GM12801 (cell line): ENCODE results near the gene CEMP1.

ENCODE experiments used
- CTCF ChIP-seq: IDR thresholded peaks from one replicate; pipeline ENCODE4 v1.5.1; 2011; ENCODE audit warnings: control low read depth; ENCODE audit not compliant: insufficient read length; ENCODE audit errors: extremely low read depth

The CEMP1 gene

GRCh38 chr16:2531371-2531695 lies at the start of gene CEMP1:
Gene CEMP1, minus strand, starts transcription at chr16:2531408. Its CDS starts 335 bp downstream, at chr16:2531073.
- no peak for TF ChIP-seq CTCF

- TF ChIP-seq CTCF, result no peak
Measured at GRCh38 chr16:2537451-2538379, 6.5 kb upstream of the CEMP1 start, which contains the start of gene PDPK1. Gene PDPK1, plus strand, starts transcription at chr16:2538021. Its CDS starts 92 bp downstream, at chr16:2538113.

GRCh38 chr16:2535625-2536013 lies 4.4 kb upstream of the CEMP1 start:
- TF ChIP-seq CTCF, result no peak

GRCh38 chr16:2533912-2534311 lies 2.7 kb upstream of the CEMP1 start:
- no peak for TF ChIP-seq CTCF

- no peak for TF ChIP-seq CTCF
Measured at GRCh38 chr16:2532494-2533141, 1.4 kb upstream of the CEMP1 start.

GRCh38 chr16:2531696-2532493 lies 687 bp upstream of the CEMP1 start:
- TF ChIP-seq CTCF, result no peak
